Measurements from ENCODE around the gene NKAIN4. TPM values are rescaled to one million over a fixed set of nuclear protein-coding genes. Genes with fewer than 3 reads are reported as not detected.
A peak's percentile ranks its signal among the peaks of the same experiment; 100 is the strongest.

NKAIN4 gene
- total RNA-seq (2021) = not detected in 2 replicates
- percentile 12 among the genes with signal in this experiment for Bru-seq, nascent RNA
- BruChase-seq, experiment 1, labeled RNA remaining after a 2-hour chase = percentile 19 among the genes with signal in this experiment
- percentile 21 among the genes with signal in this experiment for BruChase-seq, experiment 2, labeled RNA remaining after a 6-hour chase
- long read RNA-seq = 0 reads

DNA sequence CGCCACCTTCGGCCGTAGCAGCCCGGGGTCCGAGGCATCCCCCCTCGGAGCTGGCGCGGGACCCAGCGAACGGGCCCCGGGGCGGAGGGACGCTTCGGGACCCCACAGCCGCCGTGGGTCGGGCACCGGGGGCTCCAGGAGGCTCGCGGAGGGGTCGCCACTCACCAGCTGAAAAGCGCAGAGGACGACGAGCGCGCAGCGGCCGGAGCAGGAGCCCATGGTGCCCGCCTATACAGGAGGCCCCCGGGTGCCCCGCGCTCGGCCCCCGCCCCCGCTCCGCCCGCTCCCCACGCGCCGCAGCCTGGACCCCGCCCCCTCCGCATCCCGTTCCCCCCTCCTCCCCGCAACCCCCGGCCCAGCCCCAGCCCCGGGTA, at the start of gene NKAIN4:
NKAIN4 (minus strand) TSS at position 232 of the 374 bp plus-strand sequence; CDS start at position 219, 13 bp downstream.
- no peaks in the 10 kb centered on the region for H3K36me3 ChIP-seq (ENCODE audit: insufficient read depth, low read length, poor library complexity, severe bottlenecking)
- H3K27ac ChIP-seq (ENCODE audit: low read depth, low read length, poor library complexity, severe bottlenecking) = no peak within 1 kb of the TSS
- BruUV-seq (replicated peaks) = no TSS peak
- no peak for DNase-seq (ENCODE audit: low spot score)
- CTCF ChIA-PET = interaction anchor here (0.6 to 0.7 kb wide), 2 partner anchors 183 to 724 kb away, joined by 3 to 6 read pairs; no protein-coding TSS in a partner anchor
- intact Hi-C loops (cut with micrococcal nuclease; ENCODE audit: unreplicated experiment) = no loop called here
- H3K9me3 ChIP-seq (ENCODE audit: low read depth, low read length, poor library complexity, severe bottlenecking) = no peaks in the 10 kb centered on the region
- POLR2A ChIA-PET (ENCODE audit: low non-redundant PET) = no interaction called here
- no peak within 1 kb of the TSS for H3K4me3 ChIP-seq (ENCODE audit: low read depth, low read length, poor library complexity, severe bottlenecking)
- TF ChIP-seq, protein P1, sequence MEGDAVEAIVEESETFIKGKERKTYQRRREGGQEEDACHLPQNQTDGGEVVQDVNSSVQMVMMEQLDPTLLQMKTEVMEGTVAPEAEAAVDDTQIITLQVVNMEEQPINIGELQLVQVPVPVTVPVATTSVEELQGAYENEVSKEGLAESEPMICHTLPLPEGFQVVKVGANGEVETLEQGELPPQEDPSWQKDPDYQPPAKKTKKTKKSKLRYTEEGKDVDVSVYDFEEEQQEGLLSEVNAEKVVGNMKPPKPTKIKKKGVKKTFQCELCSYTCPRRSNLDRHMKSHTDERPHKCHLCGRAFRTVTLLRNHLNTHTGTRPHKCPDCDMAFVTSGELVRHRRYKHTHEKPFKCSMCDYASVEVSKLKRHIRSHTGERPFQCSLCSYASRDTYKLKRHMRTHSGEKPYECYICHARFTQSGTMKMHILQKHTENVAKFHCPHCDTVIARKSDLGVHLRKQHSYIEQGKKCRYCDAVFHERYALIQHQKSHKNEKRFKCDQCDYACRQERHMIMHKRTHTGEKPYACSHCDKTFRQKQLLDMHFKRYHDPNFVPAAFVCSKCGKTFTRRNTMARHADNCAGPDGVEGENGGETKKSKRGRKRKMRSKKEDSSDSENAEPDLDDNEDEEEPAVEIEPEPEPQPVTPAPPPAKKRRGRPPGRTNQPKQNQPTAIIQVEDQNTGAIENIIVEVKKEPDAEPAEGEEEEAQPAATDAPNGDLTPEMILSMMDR (conservative IDR thresholded peaks at IDR 0.05; ENCODE audit: low read depth, low read length) = no peak
- TF ChIP-seq EZH2 (IDR thresholded peaks at IDR 0.05; ENCODE audit: borderline replicate concordance, low read depth, low read length, poor library complexity, severe bottlenecking) = no peak
- H3K27me3 ChIP-seq (replicated peaks; ENCODE audit: insufficient read depth, low read depth, low read length, poor library complexity) = peaks cover 61% of the 10 kb centered on the region
- no peaks in the 10 kb centered on the region for H3K4me1 ChIP-seq (ENCODE audit: insufficient read depth, low read length, poor library complexity, severe bottlenecking)

DNA sequence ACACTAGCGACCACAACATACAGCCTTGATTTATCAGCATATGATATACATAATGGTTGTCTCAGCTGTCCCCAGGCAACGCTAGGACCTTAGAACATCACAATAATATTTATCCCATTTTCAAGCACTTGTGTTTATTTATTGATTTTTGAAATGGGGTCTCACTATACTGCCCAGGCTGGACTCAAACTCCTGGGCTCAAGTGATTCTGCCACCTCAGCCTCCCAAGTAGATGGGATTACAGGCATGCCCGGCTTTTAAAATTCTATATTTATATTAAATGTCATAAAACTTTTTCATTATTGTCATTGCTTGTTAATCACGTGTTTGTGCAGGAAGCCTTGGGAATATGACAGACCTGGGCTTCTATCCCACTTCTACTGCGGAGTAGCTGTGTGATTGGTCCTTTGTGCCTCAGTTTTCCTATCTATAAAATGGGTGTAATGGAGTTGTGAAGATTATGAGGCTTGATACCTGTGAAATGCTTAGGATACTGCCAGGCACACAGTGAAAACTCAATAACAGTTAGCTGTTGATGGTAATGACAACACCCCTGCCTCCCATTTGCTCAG, 48.9 kb upstream of the NKAIN4 start:
- DNase-seq (ENCODE audit: low spot score) = no peak
- Histone ChIP-seq H3K27ac (ENCODE audit: low read depth, low read length, poor library complexity, severe bottlenecking) (no peak overlapping the region), H3K27me3 (replicated peaks; ENCODE audit: insufficient read depth, low read depth, low read length, poor library complexity) (peaks cover 29% of the 10 kb centered on the region), H3K4me1 (ENCODE audit: insufficient read depth, low read length, poor library complexity, severe bottlenecking) (no peaks in the 10 kb centered on the region), H3K36me3 (ENCODE audit: insufficient read depth, low read length, poor library complexity, severe bottlenecking) (no peaks in the 10 kb centered on the region), H3K4me3 (ENCODE audit: low read depth, low read length, poor library complexity, severe bottlenecking) (no peak overlapping the region), H3K9me3 (ENCODE audit: low read depth, low read length, poor library complexity, severe bottlenecking) (no peaks in the 10 kb centered on the region)
- ChIA-PET CTCF (no interaction called here), POLR2A (ENCODE audit: low non-redundant PET) (no interaction called here)
- TF ChIP-seq, protein P1 (conservative IDR thresholded peaks at IDR 0.05; ENCODE audit: low read depth, low read length) = no peak
- no peak for TF ChIP-seq EZH2 (IDR thresholded peaks at IDR 0.05; ENCODE audit: borderline replicate concordance, low read depth, low read length, poor library complexity, severe bottlenecking)
- intact Hi-C loops (cut with micrococcal nuclease; ENCODE audit: unreplicated experiment) = no loop called here
- BruUV-seq (replicated peaks) = no TSS peak

DNA sequence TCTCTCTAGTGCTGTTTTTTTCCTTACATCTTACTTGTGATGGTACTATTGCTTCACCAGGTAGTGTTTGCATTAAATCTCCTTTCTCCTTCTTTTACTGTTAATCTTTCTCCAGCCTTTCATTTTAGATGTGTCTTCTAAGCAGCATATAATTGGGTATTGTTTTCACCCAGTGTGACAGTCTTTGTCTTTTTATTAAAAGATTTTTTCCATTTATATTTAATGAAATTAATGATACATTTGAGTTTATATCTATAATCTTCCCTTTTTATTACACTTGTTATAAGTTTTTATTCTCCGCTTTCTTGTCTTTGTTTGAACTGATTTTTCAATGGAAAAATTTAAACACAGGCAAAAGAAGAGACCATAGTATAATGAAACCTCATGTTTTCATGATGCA, 47.4 kb upstream of the NKAIN4 start:
- DNase-seq (ENCODE audit: low spot score) = no peak
- Histone ChIP-seq H3K4me1 (ENCODE audit: insufficient read depth, low read length, poor library complexity, severe bottlenecking) (no peaks in the 10 kb centered on the region), H3K27me3 (replicated peaks; ENCODE audit: insufficient read depth, low read depth, low read length, poor library complexity) (peaks cover 38% of the 10 kb centered on the region), H3K27ac (ENCODE audit: low read depth, low read length, poor library complexity, severe bottlenecking) (no peak overlapping the region), H3K4me3 (ENCODE audit: low read depth, low read length, poor library complexity, severe bottlenecking) (no peak overlapping the region), H3K36me3 (ENCODE audit: insufficient read depth, low read length, poor library complexity, severe bottlenecking) (no peaks in the 10 kb centered on the region), H3K9me3 (ENCODE audit: low read depth, low read length, poor library complexity, severe bottlenecking) (no peaks in the 10 kb centered on the region)
- CTCF ChIA-PET = no interaction called here
- intact Hi-C loops (cut with micrococcal nuclease; ENCODE audit: unreplicated experiment) = no loop called here
- TF ChIP-seq, protein P1 (conservative IDR thresholded peaks at IDR 0.05; ENCODE audit: low read depth, low read length) = no peak
- no TSS peak for BruUV-seq (replicated peaks)
- POLR2A ChIA-PET (ENCODE audit: low non-redundant PET) = no interaction called here

Measured in A673 (cell line).